ENCODE measurements around the gene HPSE2. TPM values are rescaled to one million over a fixed set of nuclear protein-coding genes. Genes with fewer than 3 reads are reported as not detected.

The HPSE2 gene
- total RNA-seq, 1 donor from 2014 or later, result not detected

DNA sequence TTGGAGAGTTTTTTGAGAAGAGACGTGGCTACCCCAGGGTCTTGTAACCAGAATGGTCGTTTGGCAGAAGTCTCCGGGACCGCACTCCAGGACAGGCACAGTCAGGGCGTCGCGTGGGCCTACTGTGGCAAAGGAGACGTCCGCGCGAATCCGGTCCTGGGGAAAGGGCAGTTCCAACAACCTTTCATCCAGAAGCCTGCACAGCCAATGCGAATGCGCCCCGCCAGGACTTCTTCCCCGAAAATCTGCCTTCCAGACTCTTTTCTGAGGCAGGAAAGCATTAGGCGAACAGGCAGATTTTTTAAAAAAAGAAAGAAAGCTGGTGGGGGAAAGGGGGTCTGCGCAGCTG, 2.0 kb downstream of the HPSE2 start:
- no peaks in the 10 kb centered on the region for H3K9me3 ChIP-seq (replicated peaks)
- H3K4me1 ChIP-seq, result peaks cover 43% of the 10 kb centered on the region
- H3K4me3 ChIP-seq, result peak overlapping the region; percentile 65
- DNase-seq, result no peak
- intact Hi-C loops (cut with micrococcal nuclease), result no loop called here
- H3K27ac ChIP-seq (replicated peaks), result no peak overlapping the region
- no peaks in the 10 kb centered on the region for H3K36me3 ChIP-seq
- H3K27me3 ChIP-seq (ENCODE audit: low read depth), result peaks cover 100% of the 10 kb centered on the region
- TF ChIP-seq, protein P1, sequence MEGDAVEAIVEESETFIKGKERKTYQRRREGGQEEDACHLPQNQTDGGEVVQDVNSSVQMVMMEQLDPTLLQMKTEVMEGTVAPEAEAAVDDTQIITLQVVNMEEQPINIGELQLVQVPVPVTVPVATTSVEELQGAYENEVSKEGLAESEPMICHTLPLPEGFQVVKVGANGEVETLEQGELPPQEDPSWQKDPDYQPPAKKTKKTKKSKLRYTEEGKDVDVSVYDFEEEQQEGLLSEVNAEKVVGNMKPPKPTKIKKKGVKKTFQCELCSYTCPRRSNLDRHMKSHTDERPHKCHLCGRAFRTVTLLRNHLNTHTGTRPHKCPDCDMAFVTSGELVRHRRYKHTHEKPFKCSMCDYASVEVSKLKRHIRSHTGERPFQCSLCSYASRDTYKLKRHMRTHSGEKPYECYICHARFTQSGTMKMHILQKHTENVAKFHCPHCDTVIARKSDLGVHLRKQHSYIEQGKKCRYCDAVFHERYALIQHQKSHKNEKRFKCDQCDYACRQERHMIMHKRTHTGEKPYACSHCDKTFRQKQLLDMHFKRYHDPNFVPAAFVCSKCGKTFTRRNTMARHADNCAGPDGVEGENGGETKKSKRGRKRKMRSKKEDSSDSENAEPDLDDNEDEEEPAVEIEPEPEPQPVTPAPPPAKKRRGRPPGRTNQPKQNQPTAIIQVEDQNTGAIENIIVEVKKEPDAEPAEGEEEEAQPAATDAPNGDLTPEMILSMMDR (IDR thresholded peaks at IDR 0.05; ENCODE audit: borderline replicate concordance), result no peak

GRCh38 chr10:99233000-99233688, 2.5 kb downstream of the HPSE2 start:
- DNase-seq, result no peak
- Histone ChIP-seq H3K4me1 (peaks cover 43% of the 10 kb centered on the region), H3K4me3 (peak overlapping the region; percentile 65), H3K9me3 (replicated peaks) (no peaks in the 10 kb centered on the region), H3K27ac (replicated peaks) (no peak overlapping the region), H3K27me3 (ENCODE audit: low read depth) (peaks cover 100% of the 10 kb centered on the region), H3K36me3 (no peaks in the 10 kb centered on the region)
- intact Hi-C loops (cut with micrococcal nuclease), result no loop called here
- TF ChIP-seq, protein P1 (IDR thresholded peaks at IDR 0.05; ENCODE audit: borderline replicate concordance), result no peak

DNA sequence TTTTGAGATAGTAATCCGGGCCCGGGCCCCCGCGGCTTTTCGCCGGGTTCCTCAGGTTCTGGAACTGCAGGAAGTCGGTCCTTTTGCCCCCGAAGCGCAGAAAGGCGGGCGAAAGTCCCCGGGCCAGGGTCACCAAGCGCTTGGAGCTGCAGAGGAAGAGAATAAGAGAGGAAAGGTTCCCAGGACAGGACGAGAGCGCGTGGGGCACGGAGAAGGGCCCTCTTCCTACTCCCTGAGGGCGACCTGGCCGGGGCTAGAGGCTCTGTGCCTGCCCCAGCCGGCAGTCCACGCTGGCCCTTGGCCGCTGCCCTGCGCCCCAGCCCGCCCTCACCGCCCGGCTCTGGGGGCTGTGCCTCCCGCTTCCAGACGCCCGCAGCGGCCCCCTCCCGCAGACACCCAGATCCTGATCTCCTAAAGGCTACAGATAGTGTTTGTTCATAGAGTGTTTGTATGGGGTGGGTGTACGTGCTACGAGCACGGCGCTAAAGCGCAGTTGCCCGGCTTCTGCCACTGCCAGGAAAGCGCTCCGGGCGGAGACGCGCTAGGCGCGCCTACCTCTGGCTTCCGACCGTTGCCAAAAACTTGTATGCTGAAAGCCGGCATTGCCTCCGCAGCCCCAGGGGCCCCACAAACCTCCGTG, 3.2 kb downstream of the HPSE2 start:
- intact Hi-C loops (cut with micrococcal nuclease), result no loop called here
- Histone ChIP-seq H3K4me1 (peaks cover 43% of the 10 kb centered on the region), H3K4me3 (peak overlapping the region; percentile 65), H3K27me3 (ENCODE audit: low read depth) (peaks cover 97% of the 10 kb centered on the region), H3K27ac (replicated peaks) (no peak overlapping the region), H3K36me3 (no peaks in the 10 kb centered on the region), H3K9me3 (replicated peaks) (no peaks in the 10 kb centered on the region)
- DNase-seq, result no peak
- TF ChIP-seq, protein P1 (IDR thresholded peaks at IDR 0.05; ENCODE audit: borderline replicate concordance), result no peak

GRCh38 chr10:99224766-99225165, 10.9 kb downstream of the HPSE2 start:
- H3K36me3 ChIP-seq, result no peaks in the 10 kb centered on the region
- no peaks in the 10 kb centered on the region for H3K9me3 ChIP-seq (replicated peaks)
- H3K27me3 ChIP-seq (ENCODE audit: low read depth), result peaks cover 59% of the 10 kb centered on the region
- no peak overlapping the region for H3K27ac ChIP-seq (replicated peaks)
- intact Hi-C loops (cut with micrococcal nuclease), result no loop called here
- TF ChIP-seq, protein P1 (IDR thresholded peaks at IDR 0.05; ENCODE audit: borderline replicate concordance), result no peak
- H3K4me3 ChIP-seq, result no peak overlapping the region
- no peak for DNase-seq
- H3K4me1 ChIP-seq, result no peaks in the 10 kb centered on the region

GRCh38 chr10:99207340-99207739, 28.3 kb downstream of the HPSE2 start:
- Histone ChIP-seq H3K4me3 (no peak overlapping the region), H3K4me1 (no peaks in the 10 kb centered on the region), H3K27me3 (ENCODE audit: low read depth) (no peaks in the 10 kb centered on the region), H3K36me3 (no peaks in the 10 kb centered on the region), H3K27ac (replicated peaks) (no peak overlapping the region), H3K9me3 (replicated peaks) (peaks cover 39% of the 10 kb centered on the region)
- no peak for DNase-seq
- TF ChIP-seq, protein P1 (IDR thresholded peaks at IDR 0.05; ENCODE audit: borderline replicate concordance), result no peak
- intact Hi-C loops (cut with micrococcal nuclease), result no loop called here
